Measurements from ENCODE around the gene AGBL1.

Gene AGBL1

GRCh38 chr15:86754846-86755245 lies 675.2 kb downstream of the AGBL1 start:
- no peak for DNase-seq

- DNase-seq: no peak
Measured at GRCh38 chr15:86756688-86757087, 677.0 kb downstream of the AGBL1 start.

- no peak for DNase-seq
Measured at GRCh38 chr15:86759800-86760523, 680.3 kb downstream of the AGBL1 start.

GRCh38 chr15:86762874-86763273 lies 683.2 kb downstream of the AGBL1 start:
- no peak for DNase-seq

- DNase-seq: no peak
Measured at GRCh38 chr15:86764021-86764420, 684.4 kb downstream of the AGBL1 start.

- no peak for DNase-seq
Measured at GRCh38 chr15:86765281-86765680, 685.6 kb downstream of the AGBL1 start.

GRCh38 chr15:86772369-86773059 lies 692.8 kb downstream of the AGBL1 start:
- no peak for DNase-seq

- no peak for DNase-seq
Measured at GRCh38 chr15:86773736-86774135, 694.1 kb downstream of the AGBL1 start.

- no peak for DNase-seq
Measured at GRCh38 chr15:86776145-86776544, 696.5 kb downstream of the AGBL1 start.

GRCh38 chr15:86796521-86796920 lies 716.9 kb downstream of the AGBL1 start:
- DNase-seq: no peak

GRCh38 chr15:86797135-86797534 lies 717.5 kb downstream of the AGBL1 start:
- no peak for DNase-seq

- DNase-seq: no peak
Measured at GRCh38 chr15:86799226-86799625, 719.6 kb downstream of the AGBL1 start.

GRCh38 chr15:86802244-86802643 lies 722.6 kb downstream of the AGBL1 start:
- no peak for DNase-seq

GRCh38 chr15:86804406-86804805 lies 724.7 kb downstream of the AGBL1 start:
- no peak for DNase-seq

GRCh38 chr15:86810329-86810728 lies 730.7 kb downstream of the AGBL1 start:
- DNase-seq: no peak

- no peak for DNase-seq
Measured at GRCh38 chr15:86813892-86814291, 734.2 kb downstream of the AGBL1 start.

- DNase-seq: no peak
Measured at GRCh38 chr15:86829245-86829644, 749.6 kb downstream of the AGBL1 start.

- no peak for DNase-seq
Measured at GRCh38 chr15:86830304-86830703, 750.6 kb downstream of the AGBL1 start.

- DNase-seq: no peak
Measured at GRCh38 chr15:86833595-86833994, 753.9 kb downstream of the AGBL1 start.

GRCh38 chr15:86834115-86834863 lies 754.6 kb downstream of the AGBL1 start:
- DNase-seq: no peak

- DNase-seq: no peak
Measured at GRCh38 chr15:86837294-86838061, 757.8 kb downstream of the AGBL1 start.

GRCh38 chr15:86839502-86839901 lies 759.8 kb downstream of the AGBL1 start:
- no peak for DNase-seq

GRCh38 chr15:86840996-86841395 lies 761.3 kb downstream of the AGBL1 start:
- no peak for DNase-seq

Data from activated effector memory CD4-positive, alpha-beta T cell treated with Interleukin-2 at 50 U/mL for 16 hours (primary cell).